Osteoblast (primary cell): ENCODE results near the gene DNAH8. TPM values are rescaled to one million over a fixed set of nuclear protein-coding genes. Genes with fewer than 3 reads are reported as not detected.

Experiments
- DNase-seq: peaks from one replicate; pipeline ENCODE4 v3.0.0; 2011; ENCODE audit warnings: low spot score, mixed read lengths; ENCODE audit not compliant: insufficient read length; ENCODE audit errors: missing footprints
- H2AFZ ChIP-seq: 2 replicates; pipeline ENCODE4 v1.6.0; 2011; ENCODE audit warnings: mild to moderate bottlenecking, low read length
- H3K27ac ChIP-seq: 2 replicates; pipeline ENCODE4 v1.5.1; 2011; ENCODE audit warnings: mild to moderate bottlenecking, low read depth, low read length, moderate library complexity
- H3K27me3 ChIP-seq: 2 replicates; pipeline ENCODE4 v1.6.0; 2012; ENCODE audit warnings: mild to moderate bottlenecking, control low read depth, inconsistent platforms, low read length, moderate library complexity; ENCODE audit not compliant: insufficient read depth
- H3K36me3 ChIP-seq: 2 replicates; pipeline ENCODE4 v1.5.1; 2011; ENCODE audit warnings: mild to moderate bottlenecking, low read length, control low read depth, moderate library complexity; ENCODE audit not compliant: insufficient read depth
- H3K4me1 ChIP-seq: 2 replicates; pipeline ENCODE4 v1.5.1; 2011; ENCODE audit warnings: mild to moderate bottlenecking, low read length, control low read depth, moderate library complexity; ENCODE audit not compliant: insufficient read depth
- H3K4me2 ChIP-seq: 2 replicates; pipeline ENCODE4 v1.6.0; 2011; ENCODE audit warnings: mild to moderate bottlenecking, low read length; ENCODE audit not compliant: insufficient read depth
- H3K4me3 ChIP-seq: fragments of 200-600 bp; sonication (generic); 3 replicates; pipeline ENCODE4 v1.5.1; 2012; ENCODE audit warnings: mild to moderate bottlenecking, low read length, inconsistent platforms; ENCODE audit not compliant: insufficient read depth
- H3K79me2 ChIP-seq: 2 replicates; pipeline ENCODE4 v1.6.0; 2012; ENCODE audit warnings: mild to moderate bottlenecking, low read length, control low read depth, inconsistent platforms; ENCODE audit not compliant: insufficient read depth
- H3K9me3 ChIP-seq: 2 replicates; pipeline ENCODE4 v1.5.1; 2011; ENCODE audit warnings: low read depth, low read length, control low read depth
- H4K20me1 ChIP-seq: 2 replicates; pipeline ENCODE4 v1.6.0; 2012; ENCODE audit warnings: mild to moderate bottlenecking, low read length, control low read depth; ENCODE audit not compliant: insufficient read depth
- total RNA-seq: library from RNA; depleted of rRNA; stranded (reverse); fragments of >200 nt; gene quantifications from 2 replicates; pipeline ENCODE4 v1.2.3, GENCODE V29; 2012
- TF ChIP-seq, protein P1 (sequence below): IDR thresholded peaks from 2 replicates; pipeline ENCODE4 v1.5.1; 2011; ENCODE audit warnings: mild to moderate bottlenecking, low read depth, low read length, moderate library complexity; ENCODE audit errors: extremely low read depth

DNAH8 gene
- total RNA-seq, 1 donor = 0.36 TPM

DNA sequence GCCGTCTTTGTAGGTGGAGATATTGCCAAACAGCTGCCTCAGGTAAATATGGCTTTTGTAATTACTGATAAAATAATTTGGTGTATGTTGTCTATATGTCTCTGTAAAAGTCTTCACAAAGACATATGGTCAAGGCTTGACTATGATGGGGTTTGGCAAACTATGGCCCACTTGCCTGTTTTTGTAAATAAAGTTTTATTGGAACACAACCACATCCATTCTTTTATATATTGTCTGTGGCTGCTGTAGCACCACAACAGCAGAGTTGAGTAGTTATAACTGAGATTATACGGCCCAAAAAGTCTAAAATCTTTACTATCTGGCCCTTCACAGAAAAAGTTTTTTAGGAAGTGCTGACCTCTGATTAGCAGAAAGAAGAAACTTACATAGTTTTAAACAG, 133.6 kb downstream of the DNAH8 start:
- Histone ChIP-seq H3K4me3 (no peak overlapping the region), H3K4me2 (no peak overlapping the region), H4K20me1 (no peaks in the 10 kb centered on the region), H2AFZ (no peak overlapping the region), H3K27me3 (no peaks in the 10 kb centered on the region), H3K79me2 (no peaks in the 10 kb centered on the region), H3K4me1 (no peaks in the 10 kb centered on the region), H3K27ac (no peak overlapping the region), H3K9me3 (no peaks in the 10 kb centered on the region), H3K36me3 (no peaks in the 10 kb centered on the region)
- TF ChIP-seq, protein P1, sequence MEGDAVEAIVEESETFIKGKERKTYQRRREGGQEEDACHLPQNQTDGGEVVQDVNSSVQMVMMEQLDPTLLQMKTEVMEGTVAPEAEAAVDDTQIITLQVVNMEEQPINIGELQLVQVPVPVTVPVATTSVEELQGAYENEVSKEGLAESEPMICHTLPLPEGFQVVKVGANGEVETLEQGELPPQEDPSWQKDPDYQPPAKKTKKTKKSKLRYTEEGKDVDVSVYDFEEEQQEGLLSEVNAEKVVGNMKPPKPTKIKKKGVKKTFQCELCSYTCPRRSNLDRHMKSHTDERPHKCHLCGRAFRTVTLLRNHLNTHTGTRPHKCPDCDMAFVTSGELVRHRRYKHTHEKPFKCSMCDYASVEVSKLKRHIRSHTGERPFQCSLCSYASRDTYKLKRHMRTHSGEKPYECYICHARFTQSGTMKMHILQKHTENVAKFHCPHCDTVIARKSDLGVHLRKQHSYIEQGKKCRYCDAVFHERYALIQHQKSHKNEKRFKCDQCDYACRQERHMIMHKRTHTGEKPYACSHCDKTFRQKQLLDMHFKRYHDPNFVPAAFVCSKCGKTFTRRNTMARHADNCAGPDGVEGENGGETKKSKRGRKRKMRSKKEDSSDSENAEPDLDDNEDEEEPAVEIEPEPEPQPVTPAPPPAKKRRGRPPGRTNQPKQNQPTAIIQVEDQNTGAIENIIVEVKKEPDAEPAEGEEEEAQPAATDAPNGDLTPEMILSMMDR = no peak
- DNase-seq = no peak

GRCh38 chr6:38852215-38852614, 137.1 kb downstream of the DNAH8 start:
- Histone ChIP-seq H3K79me2 (no peaks in the 10 kb centered on the region), H2AFZ (no peak overlapping the region), H4K20me1 (no peaks in the 10 kb centered on the region), H3K9me3 (no peaks in the 10 kb centered on the region), H3K4me2 (no peak overlapping the region), H3K27me3 (no peaks in the 10 kb centered on the region), H3K4me3 (no peak overlapping the region), H3K27ac (no peak overlapping the region), H3K4me1 (no peaks in the 10 kb centered on the region), H3K36me3 (no peaks in the 10 kb centered on the region)
- TF ChIP-seq, protein P1 = no peak
- no peak for DNase-seq

- no peaks in the 10 kb centered on the region for H3K4me1 ChIP-seq
- DNase-seq = no peak
- H3K36me3 ChIP-seq = no peaks in the 10 kb centered on the region
- H3K27ac ChIP-seq = no peak overlapping the region
- no peaks in the 10 kb centered on the region for H3K9me3 ChIP-seq
- TF ChIP-seq, protein P1 = no peak
- H4K20me1 ChIP-seq = no peaks in the 10 kb centered on the region
- no peak overlapping the region for H3K4me2 ChIP-seq
- H3K79me2 ChIP-seq = no peaks in the 10 kb centered on the region
- H3K4me3 ChIP-seq = no peak overlapping the region
- H3K27me3 ChIP-seq = no peaks in the 10 kb centered on the region
- no peak overlapping the region for H2AFZ ChIP-seq
Observed at GRCh38 chr6:38853236-38853635, 138.1 kb downstream of the DNAH8 start.

- TF ChIP-seq, protein P1 = no peak
- Histone ChIP-seq H3K27ac (no peak overlapping the region), H3K27me3 (no peaks in the 10 kb centered on the region), H4K20me1 (no peaks in the 10 kb centered on the region), H3K4me2 (no peak overlapping the region), H3K79me2 (no peaks in the 10 kb centered on the region), H3K9me3 (no peaks in the 10 kb centered on the region), H3K36me3 (no peaks in the 10 kb centered on the region), H3K4me3 (no peak overlapping the region), H3K4me1 (no peaks in the 10 kb centered on the region), H2AFZ (no peak overlapping the region)
- peak; percentile 29 for DNase-seq
Observed at GRCh38 chr6:38856492-38856891, 141.4 kb downstream of the DNAH8 start.
